Measurements from ENCODE around the gene FOXL3. TPM values are rescaled to one million over a fixed set of nuclear protein-coding genes. Genes with fewer than 3 reads are reported as not detected.

The FOXL3 gene
- total RNA-seq, 1 experiment from 2014 or later: not detected

- no peak for TF ChIP-seq NFYB (CRISPR knock-in tag; conservative IDR thresholded peaks at IDR 0.05; ENCODE audit: low read depth)
Observed at GRCh38 chr7:254337-255037, 35.5 kb upstream of the FOXL3 start (continued).

DNA sequence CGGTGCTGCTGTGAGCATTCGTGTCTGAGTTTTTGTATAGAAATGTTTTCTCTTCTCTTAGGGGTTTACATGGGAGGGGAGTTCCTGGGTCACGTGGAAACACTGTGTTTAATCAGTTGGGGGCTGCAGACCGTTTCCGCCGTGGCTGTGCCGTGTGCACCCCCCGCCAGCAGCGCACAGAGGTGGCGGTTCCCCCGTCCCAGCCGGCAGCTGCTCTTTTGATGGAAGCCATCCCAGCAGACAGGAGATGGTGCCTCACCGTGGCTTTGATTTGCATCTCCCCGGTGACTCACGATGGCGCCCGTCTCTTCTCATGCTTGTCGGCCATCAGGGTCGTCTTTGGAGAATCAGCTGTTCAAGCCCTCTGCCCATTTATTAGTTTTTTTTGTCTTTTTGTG, 34.9 kb upstream of the FOXL3 start:
- no peak for ATAC-seq
- POLR2A ChIA-PET: no interaction called here
- CTCF ChIA-PET: no interaction called here
- no peak for DNase-seq (ENCODE audit: low spot score)
- no peaks in the 10 kb centered on the region for H3K4me1 Mint-ChIP-seq
- H3K27ac Mint-ChIP-seq: peak overlapping the region; percentile 68; the same call in 1 of the 2 replicates
- peaks cover 20% of the 10 kb centered on the region for H3K9me3 Mint-ChIP-seq
- H3K27me3 Mint-ChIP-seq (ENCODE audit: low read depth): no peaks in the 10 kb centered on the region; the same call in 1 of the 2 replicates
- peaks cover 66% of the 10 kb centered on the region for H3K36me3 Mint-ChIP-seq
- no peak overlapping the region for H3K4me3 Mint-ChIP-seq
- TF ChIP-seq TEAD4 (CRISPR knock-in tag; IDR thresholded peaks at IDR 0.05) (no peak), OVOL2 (CRISPR knock-in tag; IDR thresholded peaks at IDR 0.05; ENCODE audit: borderline replicate concordance) (no peak), EMX1 (CRISPR knock-in tag; IDR thresholded peaks at IDR 0.05) (no peak), GTF2I (CRISPR knock-in tag; conservative IDR thresholded peaks at IDR 0.05) (no peak), ZNF425 (CRISPR knock-in tag; conservative IDR thresholded peaks at IDR 0.05) (no peak)
- TF ChIP-seq, protein P1, sequence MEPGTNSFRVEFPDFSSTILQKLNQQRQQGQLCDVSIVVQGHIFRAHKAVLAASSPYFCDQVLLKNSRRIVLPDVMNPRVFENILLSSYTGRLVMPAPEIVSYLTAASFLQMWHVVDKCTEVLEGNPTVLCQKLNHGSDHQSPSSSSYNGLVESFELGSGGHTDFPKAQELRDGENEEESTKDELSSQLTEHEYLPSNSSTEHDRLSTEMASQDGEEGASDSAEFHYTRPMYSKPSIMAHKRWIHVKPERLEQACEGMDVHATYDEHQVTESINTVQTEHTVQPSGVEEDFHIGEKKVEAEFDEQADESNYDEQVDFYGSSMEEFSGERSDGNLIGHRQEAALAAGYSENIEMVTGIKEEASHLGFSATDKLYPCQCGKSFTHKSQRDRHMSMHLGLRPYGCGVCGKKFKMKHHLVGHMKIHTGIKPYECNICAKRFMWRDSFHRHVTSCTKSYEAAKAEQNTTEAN (CRISPR knock-in tag; IDR thresholded peaks at IDR 0.05): no peak
- TF ChIP-seq, protein P2, sequence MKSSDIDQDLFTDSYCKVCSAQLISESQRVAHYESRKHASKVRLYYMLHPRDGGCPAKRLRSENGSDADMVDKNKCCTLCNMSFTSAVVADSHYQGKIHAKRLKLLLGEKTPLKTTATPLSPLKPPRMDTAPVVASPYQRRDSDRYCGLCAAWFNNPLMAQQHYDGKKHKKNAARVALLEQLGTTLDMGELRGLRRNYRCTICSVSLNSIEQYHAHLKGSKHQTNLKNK (CRISPR knock-in tag; IDR thresholded peaks at IDR 0.05): no peak

DNA sequence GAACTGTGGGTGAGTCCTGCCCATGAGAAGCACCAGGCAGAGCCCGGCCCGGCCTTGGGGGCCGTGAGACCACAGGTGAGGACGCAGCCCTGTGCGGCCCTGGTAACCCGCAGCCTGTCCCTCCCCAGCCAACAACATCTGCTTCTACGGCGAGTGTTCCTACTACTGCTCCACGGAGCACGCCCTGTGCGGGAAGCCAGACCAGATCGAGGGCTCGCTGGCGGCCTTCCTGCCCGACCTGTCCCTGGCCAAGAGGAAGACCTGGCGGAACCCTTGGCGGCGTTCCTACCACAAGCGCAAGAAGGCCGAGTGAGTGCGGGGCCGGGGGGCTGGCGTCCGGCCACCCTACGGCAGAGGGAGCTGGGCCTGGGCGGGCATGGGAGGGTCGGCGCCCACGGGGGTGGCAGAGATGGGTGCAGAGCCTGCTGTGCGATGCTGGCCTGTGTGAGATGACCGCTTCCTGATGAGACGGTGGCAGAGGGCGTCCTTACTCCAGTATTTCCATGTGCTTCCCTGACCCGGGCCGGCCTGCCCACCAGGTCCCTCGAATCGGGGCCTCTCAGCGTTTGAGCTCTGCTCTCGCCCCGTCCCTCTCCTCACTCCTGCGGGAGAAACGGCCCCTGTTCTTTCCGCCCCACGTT, 34.1 kb upstream of the FOXL3 start:
- CTCF ChIA-PET: no interaction called here
- POLR2A ChIA-PET: no interaction called here
- Mint-ChIP-seq H3K4me1 (no peaks in the 10 kb centered on the region), H3K27ac (no peak overlapping the region), H3K27me3 (ENCODE audit: low read depth) (no peaks in the 10 kb centered on the region; the same call in 1 of the 2 replicates), H3K9me3 (peaks cover 20% of the 10 kb centered on the region), H3K36me3 (peaks cover 68% of the 10 kb centered on the region), H3K4me3 (no peak overlapping the region)
- DNase-seq (ENCODE audit: low spot score) (no peak), ATAC-seq (no peak)
- TF ChIP-seq, protein P3, sequence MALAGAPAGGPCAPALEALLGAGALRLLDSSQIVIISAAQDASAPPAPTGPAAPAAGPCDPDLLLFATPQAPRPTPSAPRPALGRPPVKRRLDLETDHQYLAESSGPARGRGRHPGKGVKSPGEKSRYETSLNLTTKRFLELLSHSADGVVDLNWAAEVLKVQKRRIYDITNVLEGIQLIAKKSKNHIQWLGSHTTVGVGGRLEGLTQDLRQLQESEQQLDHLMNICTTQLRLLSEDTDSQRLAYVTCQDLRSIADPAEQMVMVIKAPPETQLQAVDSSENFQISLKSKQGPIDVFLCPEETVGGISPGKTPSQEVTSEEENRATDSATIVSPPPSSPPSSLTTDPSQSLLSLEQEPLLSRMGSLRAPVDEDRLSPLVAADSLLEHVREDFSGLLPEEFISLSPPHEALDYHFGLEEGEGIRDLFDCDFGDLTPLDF (CRISPR knock-in tag; IDR thresholded peaks at IDR 0.05): no peak
- no peak for TF ChIP-seq OVOL2 (CRISPR knock-in tag; IDR thresholded peaks at IDR 0.05; ENCODE audit: borderline replicate concordance)
- TF ChIP-seq, protein P4, sequence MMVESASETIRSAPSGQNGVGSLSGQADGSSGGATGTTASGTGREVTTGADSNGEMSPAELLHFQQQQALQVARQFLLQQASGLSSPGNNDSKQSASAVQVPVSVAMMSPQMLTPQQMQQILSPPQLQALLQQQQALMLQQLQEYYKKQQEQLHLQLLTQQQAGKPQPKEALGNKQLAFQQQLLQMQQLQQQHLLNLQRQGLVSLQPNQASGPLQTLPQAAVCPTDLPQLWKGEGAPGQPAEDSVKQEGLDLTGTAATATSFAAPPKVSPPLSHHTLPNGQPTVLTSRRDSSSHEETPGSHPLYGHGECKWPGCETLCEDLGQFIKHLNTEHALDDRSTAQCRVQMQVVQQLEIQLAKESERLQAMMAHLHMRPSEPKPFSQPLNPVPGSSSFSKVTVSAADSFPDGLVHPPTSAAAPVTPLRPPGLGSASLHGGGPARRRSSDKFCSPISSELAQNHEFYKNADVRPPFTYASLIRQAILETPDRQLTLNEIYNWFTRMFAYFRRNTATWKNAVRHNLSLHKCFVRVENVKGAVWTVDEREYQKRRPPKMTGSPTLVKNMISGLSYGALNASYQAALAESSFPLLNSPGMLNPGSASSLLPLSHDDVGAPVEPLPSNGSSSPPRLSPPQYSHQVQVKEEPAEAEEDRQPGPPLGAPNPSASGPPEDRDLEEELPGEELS (CRISPR knock-in tag; IDR thresholded peaks at IDR 0.05): no peak
- no peak for TF ChIP-seq EMX1 (CRISPR knock-in tag; IDR thresholded peaks at IDR 0.05)
- TF ChIP-seq, protein P5, sequence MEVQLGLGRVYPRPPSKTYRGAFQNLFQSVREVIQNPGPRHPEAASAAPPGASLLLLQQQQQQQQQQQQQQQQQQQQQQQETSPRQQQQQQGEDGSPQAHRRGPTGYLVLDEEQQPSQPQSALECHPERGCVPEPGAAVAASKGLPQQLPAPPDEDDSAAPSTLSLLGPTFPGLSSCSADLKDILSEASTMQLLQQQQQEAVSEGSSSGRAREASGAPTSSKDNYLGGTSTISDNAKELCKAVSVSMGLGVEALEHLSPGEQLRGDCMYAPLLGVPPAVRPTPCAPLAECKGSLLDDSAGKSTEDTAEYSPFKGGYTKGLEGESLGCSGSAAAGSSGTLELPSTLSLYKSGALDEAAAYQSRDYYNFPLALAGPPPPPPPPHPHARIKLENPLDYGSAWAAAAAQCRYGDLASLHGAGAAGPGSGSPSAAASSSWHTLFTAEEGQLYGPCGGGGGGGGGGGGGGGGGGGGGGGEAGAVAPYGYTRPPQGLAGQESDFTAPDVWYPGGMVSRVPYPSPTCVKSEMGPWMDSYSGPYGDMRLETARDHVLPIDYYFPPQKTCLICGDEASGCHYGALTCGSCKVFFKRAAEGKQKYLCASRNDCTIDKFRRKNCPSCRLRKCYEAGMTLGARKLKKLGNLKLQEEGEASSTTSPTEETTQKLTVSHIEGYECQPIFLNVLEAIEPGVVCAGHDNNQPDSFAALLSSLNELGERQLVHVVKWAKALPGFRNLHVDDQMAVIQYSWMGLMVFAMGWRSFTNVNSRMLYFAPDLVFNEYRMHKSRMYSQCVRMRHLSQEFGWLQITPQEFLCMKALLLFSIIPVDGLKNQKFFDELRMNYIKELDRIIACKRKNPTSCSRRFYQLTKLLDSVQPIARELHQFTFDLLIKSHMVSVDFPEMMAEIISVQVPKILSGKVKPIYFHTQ (CRISPR knock-in tag; IDR thresholded peaks at IDR 0.05): no peak
- TF ChIP-seq, protein P6, sequence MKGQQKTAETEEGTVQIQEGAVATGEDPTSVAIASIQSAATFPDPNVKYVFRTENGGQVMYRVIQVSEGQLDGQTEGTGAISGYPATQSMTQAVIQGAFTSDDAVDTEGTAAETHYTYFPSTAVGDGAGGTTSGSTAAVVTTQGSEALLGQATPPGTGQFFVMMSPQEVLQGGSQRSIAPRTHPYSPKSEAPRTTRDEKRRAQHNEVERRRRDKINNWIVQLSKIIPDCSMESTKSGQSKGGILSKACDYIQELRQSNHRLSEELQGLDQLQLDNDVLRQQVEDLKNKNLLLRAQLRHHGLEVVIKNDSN (CRISPR knock-in tag; IDR thresholded peaks at IDR 0.05): no peak
- TF ChIP-seq GABPB1 (CRISPR knock-in tag; IDR thresholded peaks at IDR 0.05): no peak
- TF ChIP-seq FOXP1 (CRISPR knock-in tag; IDR thresholded peaks at IDR 0.05; ENCODE audit: borderline replicate concordance): no peak
- TF ChIP-seq, protein P7, sequence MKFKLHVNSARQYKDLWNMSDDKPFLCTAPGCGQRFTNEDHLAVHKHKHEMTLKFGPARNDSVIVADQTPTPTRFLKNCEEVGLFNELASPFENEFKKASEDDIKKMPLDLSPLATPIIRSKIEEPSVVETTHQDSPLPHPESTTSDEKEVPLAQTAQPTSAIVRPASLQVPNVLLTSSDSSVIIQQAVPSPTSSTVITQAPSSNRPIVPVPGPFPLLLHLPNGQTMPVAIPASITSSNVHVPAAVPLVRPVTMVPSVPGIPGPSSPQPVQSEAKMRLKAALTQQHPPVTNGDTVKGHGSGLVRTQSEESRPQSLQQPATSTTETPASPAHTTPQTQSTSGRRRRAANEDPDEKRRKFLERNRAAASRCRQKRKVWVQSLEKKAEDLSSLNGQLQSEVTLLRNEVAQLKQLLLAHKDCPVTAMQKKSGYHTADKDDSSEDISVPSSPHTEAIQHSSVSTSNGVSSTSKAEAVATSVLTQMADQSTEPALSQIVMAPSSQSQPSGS (CRISPR knock-in tag; IDR thresholded peaks at IDR 0.05; ENCODE audit: borderline replicate concordance, low read depth): no peak
- TF ChIP-seq ZNF425 (CRISPR knock-in tag; conservative IDR thresholded peaks at IDR 0.05): no peak
